HG02588 (cell line): ENCODE data around the gene DHRS2.

Experiments
- ATAC-seq: cut with Tn5 transposase; IDR thresholded peaks from one replicate; pipeline ENCODE4 v1.9.1; 2021; ENCODE audit warnings: mild to moderate bottlenecking, moderate library complexity; ENCODE audit not compliant: unreplicated experiment

DHRS2 gene

GRCh38 chr14:23612354-23612732, 23.8 kb upstream of the DHRS2 start:
- no peak for ATAC-seq

- no peak for ATAC-seq
Observed at GRCh38 chr14:23612802-23613201, 23.4 kb upstream of the DHRS2 start.

- ATAC-seq, result no peak
Observed at GRCh38 chr14:23613242-23614070, 22.7 kb upstream of the DHRS2 start.

GRCh38 chr14:23614395-23614828, 21.8 kb upstream of the DHRS2 start:
- no peak for ATAC-seq

- ATAC-seq, result no peak
Observed at GRCh38 chr14:23615856-23616255, 20.3 kb upstream of the DHRS2 start.

GRCh38 chr14:23617539-23617938, 18.6 kb upstream of the DHRS2 start:
- ATAC-seq, result no peak

GRCh38 chr14:23618415-23618988, 17.7 kb upstream of the DHRS2 start:
- no peak for ATAC-seq

- ATAC-seq, result no peak
Observed at GRCh38 chr14:23620177-23620702, 15.9 kb upstream of the DHRS2 start.

- ATAC-seq, result no peak
Observed at GRCh38 chr14:23621204-23621931, 14.8 kb upstream of the DHRS2 start.

- no peak for ATAC-seq
Observed at GRCh38 chr14:23621932-23622730, 14.0 kb upstream of the DHRS2 start.

- ATAC-seq, result no peak
Observed at GRCh38 chr14:23622990-23623389, 13.2 kb upstream of the DHRS2 start.

GRCh38 chr14:23623962-23624361, 12.2 kb upstream of the DHRS2 start:
- ATAC-seq, result no peak

- ATAC-seq, result no peak
Observed at GRCh38 chr14:23624830-23625404, 11.2 kb upstream of the DHRS2 start.

- ATAC-seq, result no peak
Observed at GRCh38 chr14:23626946-23627345, 9.2 kb upstream of the DHRS2 start.

GRCh38 chr14:23627961-23628360, 8.2 kb upstream of the DHRS2 start:
- ATAC-seq, result no peak

GRCh38 chr14:23629204-23629603, 7.0 kb upstream of the DHRS2 start:
- no peak for ATAC-seq

- no peak for ATAC-seq
Observed at GRCh38 chr14:23629832-23630396, 6.2 kb upstream of the DHRS2 start.

- ATAC-seq, result no peak
Observed at GRCh38 chr14:23630687-23631086, 5.5 kb upstream of the DHRS2 start.

GRCh38 chr14:23631234-23631633, 4.9 kb upstream of the DHRS2 start:
- no peak for ATAC-seq
